ENCODE results near the gene SPTBN1. TPM values are rescaled to one million over a fixed set of nuclear protein-coding genes. Genes with fewer than 3 reads are reported as not detected.

Gene SPTBN1
- total and polyA plus RNA-seq, 2 of the 13 experiments (the other 11 are each of a cell fraction or from before 2014, with no cell fraction given), result 123 to 299 TPM

- TF ChIP-seq GFI1 (CRISPR knock-in tag; IDR thresholded peaks at IDR 0.05; ENCODE audit: borderline replicate concordance), result no peak
- no peak for TF ChIP-seq ZNF264 (CRISPR knock-in tag; IDR thresholded peaks at IDR 0.05)
- TF ChIP-seq ZNF33A (CRISPR knock-in tag; IDR thresholded peaks at IDR 0.05; ENCODE audit: borderline replicate concordance), result no peak
- TF ChIP-seq CSRNP1 (CRISPR knock-in tag; IDR thresholded peaks at IDR 0.05), result 0 out of 2 replicates have a peak, but pooled peaks have one; percentile 32
- TF ChIP-seq KLF15 (CRISPR knock-in tag; IDR thresholded peaks at IDR 0.05; ENCODE audit: borderline replicate concordance), result 0 out of 2 replicates have a peak, but pooled peaks have one; percentile 19
- no peak for TF ChIP-seq ZMYM2 (CRISPR knock-in tag; IDR thresholded peaks at IDR 0.05)
- TF ChIP-seq HNRNPK (IDR thresholded peaks at IDR 0.05; ENCODE audit: low read depth, low read length, poor library complexity, severe bottlenecking), result peak; percentile 20
- no peak for TF ChIP-seq TIGD3 (CRISPR knock-in tag; IDR thresholded peaks at IDR 0.05; ENCODE audit: borderline replicate concordance)
- peak; percentile 30 for TF ChIP-seq AGO2 (optimal IDR thresholded peaks at IDR 0.05; ENCODE audit: low read depth, low read length)
- no peak for TF ChIP-seq ZNF34 (CRISPR knock-in tag; IDR thresholded peaks at IDR 0.05; ENCODE audit: borderline replicate concordance)
- 0 out of 2 replicates have a peak, but pooled peaks have one; percentile 49 for TF ChIP-seq MAZ (IDR thresholded peaks at IDR 0.05; ENCODE audit: borderline replicate concordance, low read depth, low read length)
- no peak for TF ChIP-seq MAZ (CRISPR knock-in tag; IDR thresholded peaks at IDR 0.05; ENCODE audit: low read depth)
- peak; percentile 45; the same call in 1 of the 2 replicates for TF ChIP-seq ZFX (CRISPR knock-in tag; IDR thresholded peaks at IDR 0.05; ENCODE audit: low read depth)
- no peak for TF ChIP-seq SNAPC5 (CRISPR knock-in tag; IDR thresholded peaks at IDR 0.05; ENCODE audit: borderline replicate concordance)
- TF ChIP-seq MIXL1 (CRISPR knock-in tag; IDR thresholded peaks at IDR 0.05), result no peak
- TF ChIP-seq SALL1 (CRISPR knock-in tag; IDR thresholded peaks at IDR 0.05), result no peak
- TF ChIP-seq TP53 (CRISPR knock-in tag; conservative IDR thresholded peaks at IDR 0.05), result no peak
- no peak for TF ChIP-seq ZNF770 (CRISPR knock-in tag; IDR thresholded peaks at IDR 0.05)
- no peak for TF ChIP-seq CHD4 (IDR thresholded peaks at IDR 0.05; ENCODE audit: borderline replicate concordance, low read length)
- TF ChIP-seq MTERF4 (CRISPR knock-in tag; IDR thresholded peaks at IDR 0.05), result peak; percentile 23; the same call in 1 of the 2 replicates
- no peak for TF ChIP-seq TSC22D2 (CRISPR knock-in tag; IDR thresholded peaks at IDR 0.05; ENCODE audit: borderline replicate concordance)
- TF ChIP-seq THAP8 (CRISPR knock-in tag; IDR thresholded peaks at IDR 0.05; ENCODE audit: borderline replicate concordance), result 0 out of 2 replicates have a peak, but pooled peaks have one; percentile 35
- no peak; the same call in 1 of the 2 replicates for TF ChIP-seq KAT7 (CRISPR knock-in tag; IDR thresholded peaks at IDR 0.05; ENCODE audit: borderline replicate concordance)
Observed at GRCh38 chr2:54456362-54456611, 160 bp downstream of the SPTBN1 start (continued).
